Ascending aorta (tissue), 2 donors: ENCODE measurements around the gene MEGF11. TPM values are rescaled to one million over a fixed set of nuclear protein-coding genes. Genes with fewer than 3 reads are reported as not detected.

Experiments
- DNase-seq, 2 donors: peaks; one replicate each; pipeline ENCODE4 v3.0.0-alpha.2; 2019; ENCODE audit warnings: low spot score in 2 of 2
- H3K27ac ChIP-seq, 2 donors: fragments of 200-600 bp; sonication (generic); one replicate each; pipeline ENCODE4 v1.5.1; 2016 to 2017; ENCODE audit warnings: mild to moderate bottlenecking in 1 of 2
- H3K27me3 ChIP-seq: fragments of 200-600 bp; sonication (generic); one replicate; pipeline ENCODE4 v1.5.1; 2017
- H3K36me3 ChIP-seq, 2 donors: fragments of 200-600 bp; sonication (generic); one replicate each; pipeline ENCODE4 v1.5.1; 2016
- H3K4me1 ChIP-seq, 2 donors: fragments of 200-600 bp; sonication (generic); one replicate each; pipeline ENCODE4 v1.5.1; 2016 to 2017; ENCODE audit warnings: mild to moderate bottlenecking in 1 of 2
- H3K4me3 ChIP-seq, 2 donors: fragments of 200-600 bp; sonication (generic); one replicate each; pipeline ENCODE4 v1.5.1; 2016 to 2017; ENCODE audit warnings: mild to moderate bottlenecking in 1 of 2
- H3K9me3 ChIP-seq, 2 donors: fragments of 200-600 bp; sonication (generic); one replicate each; pipeline ENCODE4 v1.5.1; 2016
- intact Hi-C: fragments of 100-400 bp; cut with DNase I; formaldehyde crosslinking; loops from one replicate; pipeline ENCODE4 v1.15.1; 2023
- total RNA-seq: library from RNA; depleted of rRNA; stranded (reverse); fragments of >200 nt; gene quantifications from one replicate; pipeline ENCODE4 v1.1.0, GENCODE V29; 2016
- TF ChIP-seq, protein P1 (sequence below), 3 experiments: fragments of 200-600 bp in 2 of 3; fragments of 450-650 bp in 1 of 3; sonication (generic) in 2 of 3; IDR thresholded peaks; one replicate each; pipeline ENCODE4 v1.5.1; 2016 to 2019; ENCODE audit warnings: antibody characterized with exemption in 3 of 3, mild to moderate bottlenecking in 1 of 3, moderate library complexity in 1 of 3

The MEGF11 gene
- total RNA-seq, 1 donor from 2014 or later = not detected

DNA sequence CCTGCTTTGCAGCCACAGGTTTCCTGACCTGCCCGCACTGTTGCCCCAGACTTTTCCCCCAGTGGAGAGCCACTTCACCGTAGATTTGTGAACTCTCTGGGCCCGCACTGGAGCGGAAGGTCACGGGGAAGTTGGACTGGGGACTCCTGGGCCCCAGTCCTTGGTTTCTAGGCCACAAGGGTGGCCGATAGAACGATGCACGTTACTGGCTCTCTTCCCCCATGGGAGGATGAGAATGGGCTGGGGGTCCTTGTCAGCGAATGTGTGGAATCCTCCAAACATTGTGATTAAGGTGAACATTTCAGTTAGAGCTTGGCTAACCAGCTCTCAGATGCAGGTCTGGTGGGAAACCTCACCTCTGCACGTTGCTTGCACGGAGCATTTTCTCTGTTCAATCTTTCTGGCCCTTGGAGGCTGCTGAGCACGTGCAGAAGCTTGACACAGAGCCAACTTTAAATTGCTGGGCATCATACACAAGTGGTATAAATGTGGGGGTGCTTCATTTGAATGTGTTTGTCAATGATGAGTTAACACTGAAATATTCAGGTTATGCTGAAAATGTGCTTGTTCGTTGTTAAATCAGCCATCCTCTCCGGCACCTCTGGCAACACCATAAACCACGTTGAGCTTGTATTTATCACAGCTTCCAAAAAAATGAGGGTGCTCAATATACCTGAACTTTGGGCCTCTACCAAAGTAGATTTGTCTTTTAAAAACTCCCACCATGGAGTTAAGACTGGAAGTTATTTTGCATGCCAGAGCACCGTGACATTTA lies 40.8 kb upstream of the MEGF11 start:
- H3K27ac ChIP-seq = peak overlapping the region; percentile 90 to 94
- H3K36me3 ChIP-seq = no peaks in the 10 kb centered on the region
- H3K4me3 ChIP-seq = peak overlapping the region; percentile 93 to 95
- TF ChIP-seq, protein P1, sequence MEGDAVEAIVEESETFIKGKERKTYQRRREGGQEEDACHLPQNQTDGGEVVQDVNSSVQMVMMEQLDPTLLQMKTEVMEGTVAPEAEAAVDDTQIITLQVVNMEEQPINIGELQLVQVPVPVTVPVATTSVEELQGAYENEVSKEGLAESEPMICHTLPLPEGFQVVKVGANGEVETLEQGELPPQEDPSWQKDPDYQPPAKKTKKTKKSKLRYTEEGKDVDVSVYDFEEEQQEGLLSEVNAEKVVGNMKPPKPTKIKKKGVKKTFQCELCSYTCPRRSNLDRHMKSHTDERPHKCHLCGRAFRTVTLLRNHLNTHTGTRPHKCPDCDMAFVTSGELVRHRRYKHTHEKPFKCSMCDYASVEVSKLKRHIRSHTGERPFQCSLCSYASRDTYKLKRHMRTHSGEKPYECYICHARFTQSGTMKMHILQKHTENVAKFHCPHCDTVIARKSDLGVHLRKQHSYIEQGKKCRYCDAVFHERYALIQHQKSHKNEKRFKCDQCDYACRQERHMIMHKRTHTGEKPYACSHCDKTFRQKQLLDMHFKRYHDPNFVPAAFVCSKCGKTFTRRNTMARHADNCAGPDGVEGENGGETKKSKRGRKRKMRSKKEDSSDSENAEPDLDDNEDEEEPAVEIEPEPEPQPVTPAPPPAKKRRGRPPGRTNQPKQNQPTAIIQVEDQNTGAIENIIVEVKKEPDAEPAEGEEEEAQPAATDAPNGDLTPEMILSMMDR (IDR thresholded peaks at IDR 0.05) = no peak
- no peak for DNase-seq
- H3K4me1 ChIP-seq = peaks cover 8 to 19% of the 10 kb centered on the region in 2 donors
- no peaks in the 10 kb centered on the region for H3K27me3 ChIP-seq
- no peaks in the 10 kb centered on the region for H3K9me3 ChIP-seq
- intact Hi-C loops = no loop called here

DNA sequence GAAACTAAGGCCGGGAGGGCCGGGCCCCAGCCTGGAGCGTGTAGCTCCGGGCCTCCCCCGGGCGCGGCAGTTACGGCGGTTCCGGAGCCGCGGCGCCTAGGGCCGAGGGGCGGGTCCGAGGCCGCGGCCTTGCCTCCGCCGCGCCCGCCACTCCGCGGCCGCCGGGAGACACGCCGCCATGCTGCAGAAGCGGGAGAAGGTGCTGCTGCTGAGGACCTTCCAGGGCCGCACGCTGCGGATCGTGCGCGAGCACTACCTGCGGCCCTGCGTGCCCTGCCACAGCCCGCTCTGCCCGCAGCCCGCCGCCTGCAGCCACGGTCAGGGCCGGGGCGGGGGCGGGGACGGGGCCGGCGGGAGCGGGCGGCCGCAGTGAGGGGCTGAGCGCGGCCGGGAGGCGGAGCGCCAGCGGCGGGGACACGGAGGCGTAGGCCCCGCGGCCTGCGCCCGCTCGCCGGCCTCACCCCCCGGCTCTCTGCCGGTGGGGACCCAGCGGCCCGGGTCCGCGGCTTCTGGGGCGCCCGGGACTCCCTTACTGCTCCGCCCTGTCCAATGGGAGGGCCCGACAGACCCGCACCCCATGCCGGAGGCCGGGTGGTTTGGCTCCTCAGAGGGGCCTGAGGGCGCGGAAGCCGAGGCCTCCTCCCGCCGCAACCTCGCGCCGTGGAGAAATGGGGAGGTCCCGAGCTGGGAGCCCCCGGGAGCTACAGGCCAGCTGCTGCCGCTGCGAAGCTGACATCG lies 40.0 kb upstream of the MEGF11 start, which contains the start of gene DIS3L:
TSS of gene DIS3L (plus strand) at position 150 of the 738 bp plus-strand sequence. CDS start at position 179, 29 bp downstream.
- H3K36me3 ChIP-seq = no peaks in the 10 kb centered on the region
- peak within 1 kb of the TSS; percentile 93 to 95 for H3K4me3 ChIP-seq
- peak in 1 of 2 donors; percentile 71 for DNase-seq
- intact Hi-C loops = no loop called here
- H3K27me3 ChIP-seq = no peaks in the 10 kb centered on the region
- no peaks in the 10 kb centered on the region for H3K9me3 ChIP-seq
- TF ChIP-seq, protein P1 (IDR thresholded peaks at IDR 0.05) = no peak
- peaks cover 8 to 19% of the 10 kb centered on the region in 2 donors for H3K4me1 ChIP-seq
- peak within 1 kb of the TSS; percentile 90 to 94 for H3K27ac ChIP-seq

DNA sequence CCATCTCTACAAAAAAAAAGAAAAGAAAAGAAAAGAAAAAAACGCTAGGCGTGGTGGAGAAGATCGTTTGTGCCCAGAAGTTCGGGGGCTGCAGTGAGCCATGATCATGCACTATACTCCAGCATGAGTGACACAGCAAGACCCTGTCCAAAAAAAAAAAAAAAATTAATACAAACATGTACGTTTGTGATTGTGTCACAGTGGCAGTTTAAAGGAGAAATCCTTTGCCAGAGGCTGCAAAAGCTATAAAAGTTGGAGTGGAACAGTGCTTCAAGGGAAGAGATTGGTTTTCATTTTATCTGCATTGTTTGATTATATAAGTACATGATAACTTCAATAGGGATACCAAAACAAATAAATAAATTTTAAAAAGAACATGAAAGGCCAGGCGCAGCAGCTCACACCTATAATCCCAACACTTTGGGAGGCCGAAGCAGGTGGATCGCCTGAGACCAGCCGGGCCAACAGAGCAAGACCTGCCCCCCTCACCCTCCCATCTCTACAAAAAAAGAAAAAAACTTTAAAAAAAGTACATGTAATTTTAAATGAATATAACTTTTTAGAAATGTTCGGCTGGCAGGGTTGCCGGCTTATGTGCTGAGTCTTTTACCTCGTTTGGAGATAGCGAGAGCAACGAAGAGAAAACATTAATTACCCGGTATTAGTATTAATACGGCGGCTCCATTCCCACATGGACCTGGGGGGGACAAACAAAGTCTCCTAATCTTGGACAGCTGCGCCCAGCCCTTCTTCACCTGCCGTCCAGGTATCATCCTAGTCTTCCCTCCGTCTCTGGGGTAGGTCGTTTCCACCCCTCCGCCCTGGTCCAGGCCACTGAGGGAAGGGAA lies 39.2 kb upstream of the MEGF11 start:
- no peaks in the 10 kb centered on the region for H3K27me3 ChIP-seq
- no peak for DNase-seq
- no peaks in the 10 kb centered on the region for H3K9me3 ChIP-seq
- peaks cover 8 to 19% of the 10 kb centered on the region in 2 donors for H3K4me1 ChIP-seq
- peak overlapping the region; percentile 90 to 94 for H3K27ac ChIP-seq
- intact Hi-C loops = no loop called here
- peak overlapping the region; percentile 93 to 95 for H3K4me3 ChIP-seq
- no peaks in the 10 kb centered on the region for H3K36me3 ChIP-seq
- TF ChIP-seq, protein P1 (IDR thresholded peaks at IDR 0.05) = no peak

DNA sequence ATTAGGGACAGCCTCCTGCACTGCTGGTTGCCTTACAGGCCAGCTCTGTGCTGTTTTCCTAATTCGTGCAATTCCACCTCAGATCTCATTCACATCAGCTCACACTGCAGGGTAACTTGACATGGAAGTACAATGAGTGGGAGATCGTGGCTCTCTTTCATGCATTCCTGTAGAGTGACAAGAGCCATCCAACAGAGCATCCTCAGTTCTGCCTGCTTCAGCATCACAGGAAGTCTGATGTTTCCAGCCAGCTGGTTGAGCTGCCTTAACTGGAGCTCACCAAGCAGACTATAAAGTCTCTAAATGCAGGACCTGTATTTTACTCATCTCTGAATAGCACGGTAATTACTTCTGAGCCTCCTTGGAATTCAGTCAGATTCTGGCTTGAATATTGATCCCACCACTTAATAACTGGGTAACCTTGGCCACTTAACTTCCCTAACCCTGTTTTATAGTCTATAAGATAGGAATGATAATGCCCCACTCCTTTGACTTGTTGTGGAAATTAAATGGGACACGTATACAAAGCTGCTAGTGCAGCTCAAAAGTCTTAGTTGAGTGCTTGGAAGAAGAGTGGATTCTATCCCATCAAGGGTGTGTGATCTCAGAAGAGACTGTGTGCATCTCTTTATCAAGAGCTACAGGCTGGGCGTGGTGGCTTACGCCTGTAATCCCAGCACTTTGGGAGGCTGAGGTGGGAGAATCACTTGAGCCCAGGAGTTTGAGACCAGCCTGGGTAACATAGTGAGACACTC lies 38.4 kb upstream of the MEGF11 start:
- Histone ChIP-seq H3K4me1 (peaks cover 8 to 19% of the 10 kb centered on the region in 2 donors), H3K4me3 (peak overlapping the region in 1 of 2 donors; percentile 95), H3K27ac (peak overlapping the region; percentile 90 to 94), H3K27me3 (no peaks in the 10 kb centered on the region), H3K9me3 (no peaks in the 10 kb centered on the region), H3K36me3 (no peaks in the 10 kb centered on the region)
- TF ChIP-seq, protein P1 (IDR thresholded peaks at IDR 0.05) = no peak
- intact Hi-C loops = no loop called here
- no peak for DNase-seq

DNA sequence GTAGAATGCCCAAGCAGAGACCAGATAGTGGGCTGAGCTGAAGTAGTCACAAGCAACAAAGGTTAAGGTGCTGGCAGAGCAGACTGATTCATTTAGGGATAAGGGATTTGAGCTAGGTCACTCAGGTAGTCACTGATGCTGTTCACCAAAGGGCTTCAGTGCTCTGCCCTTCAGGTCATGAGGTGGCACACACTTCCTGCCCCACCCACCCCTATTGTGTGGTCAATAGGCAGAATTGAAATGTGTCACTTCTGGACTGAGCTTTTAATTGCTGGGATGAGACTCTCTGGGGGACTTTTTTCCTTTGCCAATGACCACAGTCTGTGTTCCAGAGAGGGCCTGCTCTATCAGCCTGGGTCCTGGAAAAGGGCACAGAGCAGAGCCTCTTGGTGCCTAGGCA lies 37.0 kb upstream of the MEGF11 start:
- H3K4me3 ChIP-seq = no peak overlapping the region
- H3K4me1 ChIP-seq = peaks cover 8 to 19% of the 10 kb centered on the region in 2 donors
- no peaks in the 10 kb centered on the region for H3K9me3 ChIP-seq
- H3K27ac ChIP-seq = no peak overlapping the region
- TF ChIP-seq, protein P1 (IDR thresholded peaks at IDR 0.05) = no peak
- no peaks in the 10 kb centered on the region for H3K27me3 ChIP-seq
- no peaks in the 10 kb centered on the region for H3K36me3 ChIP-seq
- intact Hi-C loops = no loop called here
- DNase-seq = no peak
